WTC11 (cell line): Measurements from ENCODE around the gene ZNF521. TPM values are rescaled to one million over a fixed set of nuclear protein-coding genes. Genes with fewer than 3 reads are reported as not detected.

Experiments used
- ATAC-seq: fragments of 200-7000 bp; cut with Tn5 transposase; 2 replicates; pipeline ENCODE4 v1.10.0; 2021; ENCODE audit warnings: mild to moderate bottlenecking, moderate library complexity
- CTCF ChIA-PET: fragments of 300-600 bp; sonication (Branson Sonifier 250); formaldehyde crosslinking; loops from one replicate; lab custom pipeline; 2021; ENCODE audit warnings: antibody characterized with exemption; lab: Charles Lee
- POLR2A ChIA-PET: fragments of 350-600 bp; sonication (Branson Sonifier 250); formaldehyde crosslinking; loops from one replicate; lab custom pipeline; 2021; ENCODE audit warnings: antibody characterized with exemption; lab: Charles Lee
- DNase-seq: peaks from one replicate; pipeline ENCODE4 v3.0.0; 2021; ENCODE audit warnings: low spot score
- H3K27ac Mint-ChIP-seq: 2 replicates; pipeline ENCODE4 v1.8.0; 2021; ENCODE audit warnings: mixed read lengths
- H3K27me3 Mint-ChIP-seq: 2 replicates; pipeline ENCODE4 v1.8.0; 2021; ENCODE audit warnings: low read depth, mild to moderate bottlenecking, moderate library complexity, mixed read lengths
- H3K36me3 Mint-ChIP-seq: 2 replicates; pipeline ENCODE4 v1.8.0; 2021; ENCODE audit warnings: mixed read lengths
- H3K4me1 Mint-ChIP-seq: 2 replicates; pipeline ENCODE4 v1.8.0; 2022; ENCODE audit warnings: mixed read lengths
- H3K4me3 Mint-ChIP-seq: 2 replicates; pipeline ENCODE4 v1.8.0; 2021; ENCODE audit warnings: mild to moderate bottlenecking, moderate library complexity, mixed read lengths
- H3K9me3 Mint-ChIP-seq: 2 replicates; pipeline ENCODE4 v1.8.0; 2021; ENCODE audit warnings: mixed read lengths
- ARID4B ChIP-seq: sonication (generic); formaldehyde crosslinking; IDR thresholded peaks from 2 replicates; pipeline ENCODE4 v1.8.0; 2023; ENCODE audit warnings: missing genetic modification reagents, mild to moderate bottlenecking, borderline replicate concordance
- CREM ChIP-seq: sonication (generic); formaldehyde crosslinking; IDR thresholded peaks from 2 replicates; pipeline ENCODE4 v1.8.1; 2022; ENCODE audit warnings: mild to moderate bottlenecking, missing genetic modification reagents, moderate library complexity
- CTCF ChIP-seq: fragments of 200-600 bp; IDR thresholded peaks from 2 replicates; pipeline ENCODE4 v1.8.0; 2022; ENCODE audit warnings: antibody characterized with exemption
- EMX1 ChIP-seq: fragments of 250-450 bp; sonication (Bioruptor Pico); IDR thresholded peaks from 2 replicates; pipeline ENCODE4 v1.8.0; 2021; ENCODE audit warnings: mild to moderate bottlenecking
- ESRRA ChIP-seq: sonication (generic); formaldehyde crosslinking; IDR thresholded peaks from 2 replicates; pipeline ENCODE4 v1.8.1; 2022; ENCODE audit warnings: mild to moderate bottlenecking, missing genetic modification reagents, borderline replicate concordance
- ETV6 ChIP-seq: sonication (generic); formaldehyde crosslinking; IDR thresholded peaks from 2 replicates; pipeline ENCODE4 v1.8.1; 2022; ENCODE audit warnings: mild to moderate bottlenecking, missing genetic modification reagents
- FOXK1 ChIP-seq: sonication (generic); formaldehyde crosslinking; IDR thresholded peaks from 2 replicates; pipeline ENCODE4 v1.8.0; 2022; ENCODE audit warnings: mild to moderate bottlenecking, moderate library complexity, missing genetic modification reagents
- GABPB1 ChIP-seq: sonication (generic); formaldehyde crosslinking; IDR thresholded peaks from 2 replicates; pipeline ENCODE4 v1.8.1; 2023; ENCODE audit warnings: mild to moderate bottlenecking, missing genetic modification reagents
- GRHL2 ChIP-seq: fragments of 250-450 bp; sonication (Bioruptor Pico); IDR thresholded peaks from 2 replicates; pipeline ENCODE4 v1.8.0; 2022; ENCODE audit warnings: mild to moderate bottlenecking, moderate library complexity; ENCODE audit not compliant: insufficient replicate concordance, severe bottlenecking
- MAX ChIP-seq: sonication (generic); formaldehyde crosslinking; IDR thresholded peaks from 2 replicates; pipeline ENCODE4 v1.8.0; 2022; ENCODE audit warnings: mild to moderate bottlenecking, missing genetic modification reagents
- MXD4 ChIP-seq: fragments of 250-450 bp; sonication (Bioruptor Pico); IDR thresholded peaks from 2 replicates; pipeline ENCODE4 v1.8.0; 2021; ENCODE audit warnings: mild to moderate bottlenecking, moderate library complexity, borderline replicate concordance
- NFATC4 ChIP-seq: fragments of 250-450 bp; sonication (Bioruptor Pico); IDR thresholded peaks from 2 replicates; pipeline ENCODE4 v1.9.0; 2021; ENCODE audit warnings: mild to moderate bottlenecking
- NR1H2 ChIP-seq: sonication (generic); formaldehyde crosslinking; IDR thresholded peaks from 2 replicates; pipeline ENCODE4 v1.9.0; 2021; ENCODE audit warnings: mild to moderate bottlenecking, moderate library complexity, missing genetic modification reagents
- RORB ChIP-seq: fragments of 250-450 bp; sonication (Bioruptor Pico); IDR thresholded peaks from 2 replicates; pipeline ENCODE4 v1.9.0; 2021; ENCODE audit warnings: mild to moderate bottlenecking
- SMAD4 ChIP-seq: sonication (generic); formaldehyde crosslinking; IDR thresholded peaks from 2 replicates; pipeline ENCODE4 v1.8.0; 2022; ENCODE audit warnings: mild to moderate bottlenecking, missing genetic modification reagents
- TCF7 ChIP-seq: sonication (generic); formaldehyde crosslinking; IDR thresholded peaks from 2 replicates; pipeline ENCODE4 v1.8.0; 2022; ENCODE audit warnings: mild to moderate bottlenecking, low read depth, missing genetic modification reagents, moderate library complexity
- TP53 ChIP-seq: sonication (generic); formaldehyde crosslinking; IDR thresholded peaks from 2 replicates; pipeline ENCODE4 v1.8.1; 2023; ENCODE audit warnings: mild to moderate bottlenecking, missing genetic modification reagents
- ZBTB21 ChIP-seq: sonication (generic); formaldehyde crosslinking; IDR thresholded peaks from 2 replicates; pipeline ENCODE4 v1.8.1; 2023; ENCODE audit warnings: mild to moderate bottlenecking, missing genetic modification reagents, borderline replicate concordance
- ZMAT4 ChIP-seq: fragments of 250-450 bp; sonication (Bioruptor Pico); IDR thresholded peaks from 2 replicates; pipeline ENCODE4 v1.9.0; 2021; ENCODE audit warnings: mild to moderate bottlenecking
- ZNF138 ChIP-seq: sonication (generic); formaldehyde crosslinking; conservative IDR thresholded peaks from 2 replicates; pipeline ENCODE4 v1.8.1; 2022; ENCODE audit warnings: mild to moderate bottlenecking, moderate library complexity, missing genetic modification reagents
- ZNF232 ChIP-seq: sonication (generic); formaldehyde crosslinking; IDR thresholded peaks from 2 replicates; pipeline ENCODE4 v1.8.0; 2022; ENCODE audit warnings: mild to moderate bottlenecking, missing genetic modification reagents
- ZNF281 ChIP-seq: sonication (generic); formaldehyde crosslinking; IDR thresholded peaks from 2 replicates; pipeline ENCODE4 v1.8.0; 2023; ENCODE audit warnings: mild to moderate bottlenecking, missing genetic modification reagents
- ZNF512 ChIP-seq: sonication (generic); formaldehyde crosslinking; IDR thresholded peaks from 2 replicates; pipeline ENCODE4 v1.8.1; 2022; ENCODE audit warnings: missing genetic modification reagents, borderline replicate concordance
- ZNF671 ChIP-seq: fragments of 250-450 bp; sonication (Bioruptor Pico); IDR thresholded peaks from 2 replicates; pipeline ENCODE4 v1.8.0; 2021; ENCODE audit warnings: mild to moderate bottlenecking
- total RNA-seq: library from RNA; stranded (reverse); gene quantifications from 3 replicates; pipeline ENCODE4 v1.2.3, GENCODE V29; 2021

Gene ZNF521
- total RNA-seq, 1 experiment from 2014 or later, result 15.3 TPM

GRCh38 chr18:25345081-25345866, 6.7 kb downstream of the ZNF521 start:
- Mint-ChIP-seq H3K36me3 (no peaks in the 10 kb centered on the region), H3K27me3 (peaks cover 27% of the 10 kb centered on the region), H3K4me3 (no peak overlapping the region), H3K9me3 (peaks cover 4% of the 10 kb centered on the region; the same call in 1 of the 2 replicates), H3K4me1 (peaks cover 28% of the 10 kb centered on the region), H3K27ac (no peak overlapping the region)
- ChIA-PET CTCF (no interaction called here), POLR2A (no interaction called here)
- DNase-seq, result no peak
- ATAC-seq, result no peak
- TF ChIP-seq MAX (CRISPR knock-in tag) (no peak), FOXK1 (no peak), CTCF (no peak), ZNF281 (no peak), TP53 (CRISPR knock-in tag) (no peak), SMAD4 (CRISPR knock-in tag) (no peak), ZBTB21 (CRISPR knock-in tag) (no peak), ZMAT4 (no peak), NFATC4 (CRISPR knock-in tag) (no peak), CREM (CRISPR knock-in tag) (no peak), RORB (no peak), NR1H2 (CRISPR knock-in tag) (no peak), GABPB1 (no peak), EMX1 (CRISPR knock-in tag) (no peak), ZNF232 (CRISPR knock-in tag) (no peak)

GRCh38 chr18:25341831-25342230, 10.1 kb downstream of the ZNF521 start:
- ChIA-PET POLR2A (interaction anchor here (0.6 kb wide), 1 partner anchor 29 kb away, joined by 4 read pairs; no protein-coding TSS in a partner anchor), CTCF (no interaction called here)
- no peak for ATAC-seq
- Mint-ChIP-seq H3K4me3 (no peak overlapping the region), H3K4me1 (peaks cover 14% of the 10 kb centered on the region), H3K9me3 (peaks cover 4% of the 10 kb centered on the region; the same call in 1 of the 2 replicates), H3K27ac (no peak overlapping the region), H3K27me3 (peaks cover 2% of the 10 kb centered on the region; the same call in 1 of the 2 replicates), H3K36me3 (no peaks in the 10 kb centered on the region)
- no peak for DNase-seq
- no peak for TF ChIP-seq CREM (CRISPR knock-in tag)
- TF ChIP-seq MAX (CRISPR knock-in tag), result no peak
- TF ChIP-seq ETV6 (CRISPR knock-in tag), result no peak
- TF ChIP-seq ZNF671 (CRISPR knock-in tag), result no peak
- TF ChIP-seq ZNF512 (CRISPR knock-in tag), result no peak
- no peak for TF ChIP-seq TCF7 (CRISPR knock-in tag)
- no peak for TF ChIP-seq ARID4B
- TF ChIP-seq ZNF138 (CRISPR knock-in tag), result no peak
- TF ChIP-seq GRHL2, result no peak
- no peak for TF ChIP-seq MXD4
- TF ChIP-seq ZMAT4, result no peak
- TF ChIP-seq ESRRA (CRISPR knock-in tag), result no peak
